ENCODE data around the gene CEMIP. TPM values are rescaled to one million over a fixed set of nuclear protein-coding genes. Genes with fewer than 3 reads are reported as not detected.
A peak's percentile ranks its signal among the peaks of the same experiment; 100 is the strongest.

CEMIP gene
- polyA plus RNA-seq, 1 donor: 6.7 TPM

- DNase-seq: no peak
Measured at GRCh38 chr15:80982839-80983238, 203.7 kb downstream of the CEMIP start.

- DNase-seq: no peak
Measured at GRCh38 chr15:80984856-80985255, 205.7 kb downstream of the CEMIP start.

- DNase-seq: no peak
Measured at GRCh38 chr15:80985981-80986380, 206.8 kb downstream of the CEMIP start.

- DNase-seq: no peak
Measured at GRCh38 chr15:80986487-80986886, 207.3 kb downstream of the CEMIP start.

- no peak for DNase-seq
Measured at GRCh38 chr15:80988148-80988796, 209.1 kb downstream of the CEMIP start.

- DNase-seq: no peak
Measured at GRCh38 chr15:80989081-80989517, 209.9 kb downstream of the CEMIP start.

- peak; percentile 95 for DNase-seq
Measured at GRCh38 chr15:80989518-80990478, 210.6 kb downstream of the CEMIP start, which contains the start of gene MESD. MESD (minus strand) TSS chr15:80989819; CDS start chr15:80989791, 28 bp downstream.

- DNase-seq: no peak
Measured at GRCh38 chr15:80990955-80991354, 211.8 kb downstream of the CEMIP start.

GRCh38 chr15:80991421-80991820 is 212.3 kb downstream of the CEMIP start:
- DNase-seq: no peak

- DNase-seq: no peak
Measured at GRCh38 chr15:80992006-80992405, 212.8 kb downstream of the CEMIP start.

GRCh38 chr15:80992441-80992840 is 213.3 kb downstream of the CEMIP start:
- DNase-seq: no peak

GRCh38 chr15:80996247-80996646 is 217.1 kb downstream of the CEMIP start:
- no peak for DNase-seq

- DNase-seq: no peak
Measured at GRCh38 chr15:80997692-80998091, 218.5 kb downstream of the CEMIP start.

GRCh38 chr15:80998251-80998650 is 219.1 kb downstream of the CEMIP start:
- DNase-seq: no peak

- DNase-seq: no peak
Measured at GRCh38 chr15:80999623-81000036, 220.5 kb downstream of the CEMIP start.

GRCh38 chr15:81000144-81000623 is 221.0 kb downstream of the CEMIP start:
- no peak for DNase-seq

- peak; percentile 90 for DNase-seq
Measured at GRCh38 chr15:81000624-81001151, 221.5 kb downstream of the CEMIP start, which contains the start of gene TLNRD1. TLNRD1 (plus strand) TSS chr15:81000923; CDS start chr15:81002272, 1,349 bp downstream.

Other genes with a start within 250 kb of the CEMIP start
- gene ABHD17C, start 84.1 kb upstream of the CEMIP start, polyA plus RNA-seq (ENCODE audit: insufficient read length): 32.7 TPM
- 44.2 TPM for gene MESD, start 210.4 kb downstream of the CEMIP start, polyA plus RNA-seq (ENCODE audit: insufficient read length)
- gene TLNRD1, start 221.6 kb downstream of the CEMIP start, polyA plus RNA-seq (ENCODE audit: insufficient read length): 6.6 TPM

All from left kidney (tissue), 2 donors.